Renal pelvis (tissue), 4 donors: Measurements from ENCODE around the gene PLEKHA7. TPM values are rescaled to one million over a fixed set of nuclear protein-coding genes. Genes with fewer than 3 reads are reported as not detected.

Experiments used
- DNase-seq: peaks from one replicate; pipeline ENCODE4 v3.0.0-alpha.2; 2013
- polyA plus RNA-seq, 3 donors: library from polyadenylated mRNA; unstranded; fragments of 120-200 nt; gene quantifications; one replicate each; pipeline ENCODE4 v1.2.1, GENCODE V29; 2013; ENCODE audit not compliant: insufficient read length in 3 of 3

Gene PLEKHA7
- polyA plus RNA-seq, 3 donors, result 38.9 to 60.9 (median 55.2) TPM

DNA sequence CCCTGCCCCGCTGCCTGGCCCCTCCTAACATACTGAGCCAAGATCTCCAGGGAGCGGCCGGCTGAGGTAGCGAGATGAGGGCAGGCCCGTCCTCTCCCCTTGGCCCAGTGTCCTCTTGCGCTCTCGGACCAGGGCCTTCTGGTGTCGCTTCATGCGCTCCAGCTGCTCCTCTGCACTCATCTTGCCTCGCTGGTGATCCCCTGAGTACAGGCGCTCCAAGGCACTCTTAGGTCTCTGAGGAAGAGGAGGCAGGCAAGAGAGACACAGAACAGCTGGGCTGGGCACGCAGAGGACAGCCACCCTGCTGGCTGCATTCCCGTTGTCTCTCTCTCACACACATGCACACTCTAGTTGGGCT lies 225.2 kb downstream of the PLEKHA7 start:
- DNase-seq, result no peak

GRCh38 chr11:16788141-16789062 lies 225.8 kb downstream of the PLEKHA7 start:
- peak; percentile 41 for DNase-seq

DNA sequence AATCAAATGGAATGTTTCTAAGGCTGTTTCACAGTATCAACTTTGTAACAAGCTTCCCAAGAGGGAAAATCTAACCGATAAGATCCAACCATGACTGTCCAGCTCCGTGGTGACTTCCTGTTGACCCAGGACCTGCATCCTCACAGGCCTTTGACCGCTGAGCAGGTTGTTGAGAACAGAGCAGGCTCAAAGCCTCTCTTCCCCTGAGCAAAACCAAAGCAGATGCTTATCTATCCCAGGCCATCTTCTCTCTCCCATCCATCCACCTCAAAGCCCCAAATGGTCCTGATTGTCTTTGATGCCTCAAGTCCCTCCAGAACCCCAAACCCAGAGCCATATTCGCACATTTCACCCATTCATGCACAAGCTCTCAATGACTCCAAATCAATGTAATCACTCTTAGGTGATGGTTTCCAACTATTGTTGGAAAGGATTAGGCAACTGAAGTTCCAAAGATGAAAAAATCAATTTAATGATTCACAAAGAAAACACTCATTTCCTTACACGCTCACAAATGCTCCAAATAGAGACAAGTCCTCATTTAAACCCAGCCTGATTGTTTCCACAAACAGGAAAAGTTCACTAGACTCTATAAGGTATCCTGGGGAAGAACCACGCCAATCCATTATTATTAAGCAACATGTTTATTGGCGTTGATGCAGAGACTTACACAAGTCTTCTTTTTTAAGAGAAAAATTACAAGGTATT lies 227.0 kb downstream of the PLEKHA7 start:
- DNase-seq, result no peak

- no peak for DNase-seq
These were observed 228.1 kb downstream of the PLEKHA7 start for GRCh38 chr11:16786131-16786530.

- peak; percentile 56 for DNase-seq
These were observed 228.6 kb downstream of the PLEKHA7 start for GRCh38 chr11:16785520-16786128.

DNA sequence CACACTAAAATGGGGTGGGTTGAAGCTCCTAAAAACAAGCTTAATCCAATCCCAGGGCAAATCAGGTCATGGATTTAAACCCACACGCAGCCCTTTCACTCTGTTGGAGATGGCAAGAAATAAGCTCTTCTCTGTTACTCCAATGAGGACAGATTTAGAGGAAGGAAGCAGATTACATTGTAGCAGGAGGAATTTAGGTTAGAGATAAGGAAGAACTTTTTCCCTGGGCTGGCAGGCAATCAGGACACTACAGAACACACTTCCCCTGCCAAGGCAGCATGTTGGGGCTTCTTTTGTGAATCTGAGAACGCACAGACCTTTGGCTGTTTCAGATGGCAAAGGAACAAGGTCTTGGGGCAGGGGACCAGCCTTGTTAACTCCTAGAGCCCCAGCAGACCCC lies 229.5 kb downstream of the PLEKHA7 start:
- no peak for DNase-seq

DNA sequence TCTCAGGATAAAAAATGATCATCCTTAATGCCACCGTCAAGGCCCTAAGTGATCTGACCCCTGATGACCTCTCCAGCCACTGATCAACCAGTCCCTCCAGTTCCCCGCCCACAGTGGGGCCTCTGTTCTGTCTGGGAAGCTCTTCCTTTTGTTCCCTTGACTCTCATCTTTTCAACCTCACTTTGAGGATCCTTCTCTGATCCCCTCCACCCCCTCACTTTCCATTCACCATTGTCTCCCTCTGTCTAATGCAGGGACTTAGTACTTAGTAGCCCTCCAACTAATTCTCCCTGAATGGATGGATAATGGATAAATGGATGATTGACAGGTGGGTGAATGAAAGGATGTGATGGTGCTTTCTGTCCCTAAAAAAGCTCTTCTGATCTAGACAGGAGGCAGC lies 230.1 kb downstream of the PLEKHA7 start:
- no peak for DNase-seq

- no peak for DNase-seq
These were observed 230.9 kb downstream of the PLEKHA7 start for GRCh38 chr11:16783321-16783801.

DNA sequence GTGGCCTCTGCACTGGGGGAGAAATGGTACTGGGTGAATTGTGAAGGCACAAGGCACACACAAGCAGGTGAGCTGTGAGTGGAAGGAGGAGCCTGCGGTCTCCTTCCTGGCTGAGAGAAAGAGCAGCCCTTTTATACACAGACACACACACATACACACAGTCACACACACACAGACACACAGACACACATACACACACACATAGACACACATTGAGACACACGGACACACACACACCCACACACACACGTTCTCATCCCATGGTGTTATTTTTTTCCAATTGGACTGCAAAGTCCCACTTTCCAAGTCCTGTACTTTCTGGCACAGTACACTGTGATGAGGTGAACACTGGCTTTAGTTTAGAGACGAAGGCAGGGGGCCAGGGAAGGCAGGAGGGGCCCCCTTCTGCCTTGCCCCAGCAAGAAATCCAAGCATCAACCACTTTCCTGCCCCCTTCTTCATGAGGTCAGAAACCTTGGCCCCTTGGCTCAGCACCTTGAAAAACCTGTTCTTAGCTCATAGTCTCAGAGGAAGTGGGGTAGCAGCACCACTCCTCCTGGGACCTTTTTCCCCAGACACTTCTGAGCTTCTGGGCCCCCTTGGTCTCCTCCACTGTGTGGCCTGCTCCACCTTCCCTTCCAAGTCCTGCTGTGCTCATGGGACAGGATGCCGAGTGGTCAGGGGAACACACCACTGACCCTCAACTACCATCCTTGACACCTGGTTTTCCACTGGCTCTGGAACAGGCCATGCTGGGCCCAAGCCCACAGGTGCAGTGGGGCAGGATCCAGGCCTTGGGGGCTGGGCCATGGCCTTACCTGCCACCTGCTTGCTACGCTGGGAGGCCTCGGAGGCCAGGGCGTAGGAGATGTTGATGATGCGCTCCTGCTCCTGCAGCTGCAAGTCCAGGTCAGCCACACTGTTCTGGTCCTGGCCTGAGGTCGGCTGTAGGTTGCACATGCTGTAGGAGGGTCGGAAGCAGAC lies 232.0 kb downstream of the PLEKHA7 start:
- no peak for DNase-seq

- DNase-seq, result no peak
These were observed 233.3 kb downstream of the PLEKHA7 start for GRCh38 chr11:16780698-16781550.

DNA sequence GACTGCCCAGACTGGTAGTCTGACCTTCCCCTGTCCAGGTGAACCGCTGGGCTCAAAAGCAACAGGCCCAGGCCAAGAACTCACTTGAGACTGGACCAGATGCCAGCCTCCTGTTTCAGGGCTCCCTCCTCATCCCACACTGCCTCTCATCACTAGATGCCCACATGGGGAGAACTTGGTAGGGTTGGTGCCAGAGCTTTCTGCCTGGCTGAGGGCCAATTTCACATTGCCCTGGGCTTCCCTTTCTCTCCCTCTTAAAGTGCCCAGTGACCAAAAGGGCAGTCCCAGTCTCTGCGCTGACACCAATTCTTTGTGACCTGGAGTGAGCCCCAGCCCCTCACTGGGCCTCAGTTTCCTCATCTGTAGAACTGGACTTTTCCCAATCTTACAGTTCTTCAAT lies 234.1 kb downstream of the PLEKHA7 start:
- DNase-seq, result no peak

DNA sequence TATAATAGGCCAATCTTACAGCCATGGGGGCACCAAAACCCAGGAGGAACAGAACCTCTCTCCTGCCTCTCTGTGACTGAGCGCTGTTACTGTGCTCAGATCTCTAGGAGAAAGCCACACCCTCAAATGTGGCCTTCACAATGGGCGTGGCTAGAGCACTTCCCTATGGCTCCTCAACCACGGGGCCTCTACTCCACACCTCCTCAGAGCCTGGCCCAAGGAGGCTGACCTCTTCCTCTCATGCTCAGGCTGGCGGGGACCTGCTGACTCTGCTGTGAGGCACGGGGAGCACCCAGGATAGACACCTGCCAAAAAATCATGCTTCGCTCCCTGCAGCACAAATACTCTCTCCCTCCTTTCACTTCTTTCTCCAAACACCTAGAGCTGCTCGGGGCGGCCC lies 234.8 kb downstream of the PLEKHA7 start:
- DNase-seq, result no peak

DNA sequence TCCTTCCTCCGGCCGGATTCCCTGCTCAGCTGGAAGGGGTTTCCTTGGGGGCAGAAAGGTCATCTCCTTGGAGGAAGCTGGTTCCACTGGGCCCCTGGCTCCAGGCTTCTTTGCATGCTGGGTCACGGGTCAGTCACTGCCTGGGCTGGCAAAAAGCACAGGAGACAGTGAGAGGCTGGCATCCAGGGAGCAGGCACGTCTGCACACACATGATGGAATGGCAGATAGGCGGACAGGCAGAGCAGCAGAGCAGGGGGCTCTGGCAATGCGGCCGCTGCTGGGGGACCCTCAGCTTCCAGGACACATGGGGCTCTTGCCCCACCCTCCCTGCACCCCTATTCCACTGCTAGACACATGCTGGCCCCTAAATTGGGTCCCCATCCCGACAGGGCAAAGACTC lies 235.3 kb downstream of the PLEKHA7 start:
- DNase-seq, result no peak

DNA sequence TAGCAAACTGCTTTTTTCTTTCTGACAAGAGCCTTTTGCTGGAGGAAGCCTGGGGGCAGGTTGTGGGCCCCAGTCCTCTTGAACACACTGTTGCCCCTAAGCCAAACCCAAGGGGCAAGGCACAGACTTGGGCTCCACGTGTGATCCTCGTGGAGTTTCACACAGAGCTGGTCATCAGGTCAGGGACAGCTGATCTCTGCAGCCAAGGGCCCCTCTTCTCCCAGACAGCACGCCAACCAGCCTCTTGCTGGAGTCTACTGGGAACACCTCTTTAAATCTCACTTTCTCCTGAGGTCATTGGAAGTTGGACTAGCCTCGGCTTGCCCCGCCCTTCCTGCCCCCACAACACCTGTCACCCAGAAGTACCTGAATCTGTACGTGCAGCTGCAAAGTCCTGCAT lies 235.9 kb downstream of the PLEKHA7 start:
- DNase-seq, result no peak

- no peak for DNase-seq
These were observed 236.6 kb downstream of the PLEKHA7 start for GRCh38 chr11:16777613-16777975.

DNA sequence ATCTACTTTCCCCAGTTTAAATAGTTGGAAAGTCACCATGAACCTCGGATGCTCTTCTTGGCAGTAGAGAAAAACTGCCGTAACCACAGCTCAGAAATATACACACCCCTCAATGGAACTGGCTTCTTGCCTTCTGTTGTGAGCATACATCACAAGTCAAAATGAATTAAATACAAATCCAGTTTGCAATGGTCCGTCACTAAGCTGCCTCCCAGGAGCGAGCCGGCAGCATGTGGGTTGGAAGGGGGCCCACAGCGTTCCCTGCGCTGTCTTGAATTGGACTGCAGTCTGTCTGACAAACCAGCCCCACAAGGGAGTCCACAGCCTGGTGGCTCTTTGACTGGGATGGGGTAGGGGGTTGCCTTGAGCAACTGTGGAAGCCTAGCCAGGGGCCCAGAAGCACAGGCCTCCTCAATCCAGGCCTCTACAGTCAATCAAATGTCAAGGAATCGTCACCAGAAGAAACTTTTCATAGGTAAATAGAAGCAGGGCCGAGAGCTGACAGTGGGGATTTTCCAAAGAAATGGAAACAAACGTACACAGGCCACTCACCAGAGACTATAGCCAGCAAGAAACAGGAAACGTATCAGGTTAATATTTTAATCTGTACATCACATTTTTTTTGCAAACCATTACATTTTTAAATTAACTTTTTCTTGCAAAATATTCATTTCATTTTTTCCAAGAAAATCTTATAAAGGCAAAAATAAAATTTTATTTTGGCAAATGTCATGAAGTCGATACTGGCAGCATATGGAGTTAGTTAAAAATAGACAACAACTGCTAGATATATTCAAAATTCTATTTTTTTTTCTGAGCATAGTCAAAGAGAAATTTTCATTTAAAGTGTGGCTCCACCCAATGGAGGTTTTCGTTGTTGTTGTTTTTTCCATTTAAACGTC lies 237.3 kb downstream of the PLEKHA7 start:
- no peak for DNase-seq

DNA sequence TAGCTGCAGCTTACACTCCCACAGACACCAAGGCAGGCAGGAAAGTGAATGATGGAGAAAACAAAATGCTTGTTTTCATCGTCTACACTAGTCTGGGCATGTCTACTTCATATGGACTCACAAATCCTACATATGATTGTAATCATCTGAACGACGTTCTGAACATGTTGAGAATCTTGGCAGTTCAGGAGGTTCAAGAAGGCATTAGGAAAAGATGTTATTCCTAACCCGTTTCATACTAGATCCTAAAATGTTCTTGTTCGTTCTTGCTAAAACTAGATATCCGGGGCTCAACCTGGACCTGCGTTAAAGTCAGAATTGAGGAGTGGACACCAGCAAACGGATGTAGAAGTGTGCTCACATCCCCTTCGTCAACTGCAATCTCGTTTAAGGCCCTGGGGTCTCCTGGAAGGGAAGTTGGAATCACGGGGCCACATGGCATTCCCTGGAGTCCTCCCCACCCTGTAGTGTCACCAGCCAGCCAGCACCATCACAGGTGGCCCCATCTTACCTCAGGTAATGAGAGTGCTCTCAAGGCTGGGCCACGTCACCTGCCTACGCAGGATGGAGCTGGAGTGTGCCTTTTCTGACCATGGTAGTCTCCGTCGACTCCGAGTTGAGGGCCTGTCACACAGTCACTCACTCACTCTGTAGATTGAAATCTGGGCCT lies 238.5 kb downstream of the PLEKHA7 start:
- no peak for DNase-seq

DNA sequence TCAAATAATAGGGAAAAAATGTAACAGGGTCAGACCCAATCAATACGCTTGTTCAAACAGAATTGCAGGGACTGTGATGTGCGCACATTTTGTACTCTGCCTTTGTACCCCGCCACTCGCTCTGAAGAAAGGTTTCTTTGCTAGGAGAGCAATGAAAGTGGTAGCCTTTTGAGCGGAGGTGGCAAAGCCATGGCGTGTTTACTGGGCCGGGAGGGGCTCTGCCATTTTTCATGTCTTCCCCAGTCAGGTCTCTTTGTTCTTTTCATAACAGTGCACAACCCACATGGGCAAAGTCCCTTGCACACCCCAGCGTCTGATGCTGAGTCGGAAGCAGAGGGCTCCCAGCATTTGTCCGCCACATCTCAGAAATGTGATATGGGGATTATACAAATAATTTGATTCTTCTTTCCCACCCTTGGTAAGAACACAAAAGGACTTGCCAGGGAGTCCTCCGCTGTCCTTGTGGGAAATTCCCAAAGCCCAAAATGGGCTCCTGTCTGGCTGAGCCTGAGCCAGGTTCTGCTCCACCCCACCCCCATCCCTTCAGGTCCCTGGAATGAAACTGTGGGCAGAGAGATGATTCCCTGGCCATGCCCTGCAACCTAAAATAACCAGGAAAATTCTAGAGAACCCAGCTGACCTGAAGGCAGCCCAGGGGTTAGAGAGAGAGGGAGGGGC lies 239.1 kb downstream of the PLEKHA7 start:
- DNase-seq, result no peak
